Vagina (tissue), 2 donors: Measurements from ENCODE around the gene PCDHGB4. TPM values are rescaled to one million over a fixed set of nuclear protein-coding genes. Genes with fewer than 3 reads are reported as not detected.
A peak's percentile ranks its signal among the peaks of the same experiment; 100 is the strongest.
"Not testable (repeated sequence)": the region's sequence is repeated elsewhere in the genome, so short reads cannot be mapped to it uniquely, and the experiment has no call there.

Source experiments
- DNase-seq, 2 donors: peaks; one replicate each; pipeline ENCODE4 v3.0.0-alpha.2; 2017; ENCODE audit errors: extremely low spot score in 2 of 2
- H3K27ac ChIP-seq: fragments of 200-600 bp; sonication (generic); one replicate; pipeline ENCODE4 v1.5.1; 2019
- H3K27me3 ChIP-seq: fragments of 200-600 bp; sonication (generic); one replicate; pipeline ENCODE4 v1.5.1; 2019
- H3K36me3 ChIP-seq, 2 donors: fragments of 200-600 bp; sonication (generic); one replicate each; pipeline ENCODE4 v1.5.1; 2017 to 2019
- H3K4me1 ChIP-seq: fragments of 200-600 bp; sonication (generic); one replicate; pipeline ENCODE4 v1.5.1; 2019
- H3K4me3 ChIP-seq, 2 donors: fragments of 200-600 bp; sonication (generic); 1 replicate in 1 of 2; 2 replicates in 1 of 2; pipeline ENCODE4 v1.5.1; 2016 to 2019
- H3K9me3 ChIP-seq: fragments of 200-600 bp; sonication (generic); one replicate; pipeline ENCODE4 v1.5.1; 2019
- POLR2A ChIP-seq, 2 donors: fragments of 450-650 bp; IDR thresholded peaks; one replicate each; pipeline ENCODE4 v1.6.1; 2017; ENCODE audit warnings: antibody characterized with exemption in 2 of 2, mild to moderate bottlenecking in 2 of 2, moderate library complexity in 2 of 2
- POLR2AphosphoS5 ChIP-seq, 2 donors: sonication (generic); formaldehyde crosslinking; IDR thresholded peaks; one replicate each; pipeline ENCODE4 v1.9.0; 2017; ENCODE audit warnings: antibody characterized with exemption in 2 of 2, mild to moderate bottlenecking in 2 of 2, low read depth in 1 of 2; ENCODE audit not compliant: insufficient read depth in 1 of 2
- intact Hi-C: fragments of 100-400 bp; cut with DNase I; formaldehyde crosslinking; loops from one replicate; pipeline ENCODE4 v1.15.1; 2023
- total RNA-seq: library from RNA; depleted of rRNA; stranded (reverse); fragments of >200 nt; gene quantifications from one replicate; pipeline ENCODE4 v1.2.3, GENCODE V29; 2016
- TF ChIP-seq, protein P1 (sequence below), 3 experiments: fragments of 450-650 bp in 2 of 3; fragments of 200-600 bp in 1 of 3; sonication (generic) in 1 of 3; IDR thresholded peaks; one replicate each; pipeline ENCODE4 v1.5.1; 2017 to 2019; ENCODE audit warnings: antibody characterized with exemption in 3 of 3, mild to moderate bottlenecking in 2 of 3, moderate library complexity in 2 of 3

The PCDHGB4 gene
- total RNA-seq, 1 donor from 2014 or later, result 10.3 TPM

DNA sequence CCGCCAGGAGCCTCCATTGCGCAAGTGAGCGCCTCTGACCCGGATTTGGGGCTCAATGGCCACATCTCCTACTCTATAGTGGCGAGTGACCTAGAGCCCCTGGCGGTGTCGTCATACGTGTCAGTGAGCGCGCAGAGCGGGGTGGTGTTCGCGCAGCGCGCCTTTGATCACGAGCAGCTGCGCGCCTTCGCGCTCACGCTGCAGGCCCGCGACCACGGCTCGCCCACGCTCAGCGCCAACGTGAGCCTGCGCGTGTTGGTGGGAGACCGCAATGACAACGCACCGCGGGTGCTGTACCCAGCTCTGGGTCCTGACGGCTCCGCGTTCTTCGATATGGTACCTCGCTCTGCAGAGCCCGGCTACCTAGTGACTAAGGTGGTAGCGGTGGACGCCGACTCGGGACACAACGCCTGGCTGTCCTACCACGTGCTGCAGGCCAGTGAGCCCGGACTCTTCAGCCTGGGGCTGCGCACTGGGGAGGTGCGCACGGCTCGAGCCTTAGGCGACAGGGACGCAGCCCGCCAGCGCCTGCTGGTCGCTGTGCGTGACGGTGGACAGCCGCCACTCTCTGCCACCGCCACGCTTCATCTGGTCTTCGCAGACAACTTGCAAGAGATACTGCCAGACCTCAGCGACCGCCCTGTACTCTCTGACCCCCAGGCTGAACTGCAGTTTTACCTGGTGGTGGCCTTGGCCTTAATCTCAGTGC is 22.3 kb downstream of the PCDHGB4 start:
- no peak for TF ChIP-seq POLR2A (IDR thresholded peaks at IDR 0.05)
- TF ChIP-seq POLR2AphosphoS5 (IDR thresholded peaks at IDR 0.05; ENCODE audit: insufficient read depth in 1 of 2, low read depth in 1 of 2), result no peak
- TF ChIP-seq, protein P1, sequence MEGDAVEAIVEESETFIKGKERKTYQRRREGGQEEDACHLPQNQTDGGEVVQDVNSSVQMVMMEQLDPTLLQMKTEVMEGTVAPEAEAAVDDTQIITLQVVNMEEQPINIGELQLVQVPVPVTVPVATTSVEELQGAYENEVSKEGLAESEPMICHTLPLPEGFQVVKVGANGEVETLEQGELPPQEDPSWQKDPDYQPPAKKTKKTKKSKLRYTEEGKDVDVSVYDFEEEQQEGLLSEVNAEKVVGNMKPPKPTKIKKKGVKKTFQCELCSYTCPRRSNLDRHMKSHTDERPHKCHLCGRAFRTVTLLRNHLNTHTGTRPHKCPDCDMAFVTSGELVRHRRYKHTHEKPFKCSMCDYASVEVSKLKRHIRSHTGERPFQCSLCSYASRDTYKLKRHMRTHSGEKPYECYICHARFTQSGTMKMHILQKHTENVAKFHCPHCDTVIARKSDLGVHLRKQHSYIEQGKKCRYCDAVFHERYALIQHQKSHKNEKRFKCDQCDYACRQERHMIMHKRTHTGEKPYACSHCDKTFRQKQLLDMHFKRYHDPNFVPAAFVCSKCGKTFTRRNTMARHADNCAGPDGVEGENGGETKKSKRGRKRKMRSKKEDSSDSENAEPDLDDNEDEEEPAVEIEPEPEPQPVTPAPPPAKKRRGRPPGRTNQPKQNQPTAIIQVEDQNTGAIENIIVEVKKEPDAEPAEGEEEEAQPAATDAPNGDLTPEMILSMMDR (IDR thresholded peaks at IDR 0.05), result no peak
- intact Hi-C loops, result loop anchor here (10.0 kb wide), 2 partner anchors 115 to 155 kb away; no protein-coding TSS in a partner anchor
- Histone ChIP-seq H3K4me1 (no peaks in the 10 kb centered on the region), H3K27me3 (no peaks in the 10 kb centered on the region), H3K36me3 (peaks cover 0 to 6% of the 10 kb centered on the region in 2 donors), H3K27ac (no peak overlapping the region), H3K4me3 (no peak overlapping the region), H3K9me3 (peaks cover 87% of the 10 kb centered on the region)
- DNase-seq, result no peak

DNA sequence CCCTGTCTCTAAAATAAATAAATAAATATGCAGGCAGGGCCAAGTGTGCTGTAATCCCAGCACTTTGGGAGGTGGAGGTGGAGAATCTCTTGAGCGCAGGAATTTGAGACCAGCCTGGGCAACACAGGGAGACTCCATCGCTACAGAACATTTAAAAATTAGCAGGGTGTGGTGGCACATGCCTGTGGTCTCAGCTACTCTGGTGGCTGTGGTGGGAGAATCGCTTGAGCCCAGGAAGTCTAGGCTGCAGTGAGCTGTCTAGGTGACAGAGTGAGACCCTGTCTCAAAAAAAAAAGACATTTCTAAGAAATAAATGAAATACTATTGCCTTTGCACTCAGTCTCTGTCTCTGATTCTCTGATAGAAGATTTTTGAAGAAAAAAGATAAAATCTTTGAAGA is 24.1 kb downstream of the PCDHGB4 start:
- DNase-seq, result no peak
- no peak overlapping the region for H3K27ac ChIP-seq
- intact Hi-C loops, result loop anchor here (10.0 kb wide), 2 partner anchors 113 to 153 kb away; no protein-coding TSS in a partner anchor
- H3K36me3 ChIP-seq, result peaks cover 0 to 6% of the 10 kb centered on the region in 2 donors
- H3K27me3 ChIP-seq, result no peaks in the 10 kb centered on the region
- H3K4me1 ChIP-seq, result no peaks in the 10 kb centered on the region
- no peak overlapping the region for H3K4me3 ChIP-seq
- H3K9me3 ChIP-seq, result peaks cover 81% of the 10 kb centered on the region
- TF ChIP-seq, protein P1 (IDR thresholded peaks at IDR 0.05), result no peak
- TF ChIP-seq POLR2AphosphoS5 (IDR thresholded peaks at IDR 0.05; ENCODE audit: insufficient read depth in 1 of 2, low read depth in 1 of 2), result no peak
- no peak for TF ChIP-seq POLR2A (IDR thresholded peaks at IDR 0.05)

DNA sequence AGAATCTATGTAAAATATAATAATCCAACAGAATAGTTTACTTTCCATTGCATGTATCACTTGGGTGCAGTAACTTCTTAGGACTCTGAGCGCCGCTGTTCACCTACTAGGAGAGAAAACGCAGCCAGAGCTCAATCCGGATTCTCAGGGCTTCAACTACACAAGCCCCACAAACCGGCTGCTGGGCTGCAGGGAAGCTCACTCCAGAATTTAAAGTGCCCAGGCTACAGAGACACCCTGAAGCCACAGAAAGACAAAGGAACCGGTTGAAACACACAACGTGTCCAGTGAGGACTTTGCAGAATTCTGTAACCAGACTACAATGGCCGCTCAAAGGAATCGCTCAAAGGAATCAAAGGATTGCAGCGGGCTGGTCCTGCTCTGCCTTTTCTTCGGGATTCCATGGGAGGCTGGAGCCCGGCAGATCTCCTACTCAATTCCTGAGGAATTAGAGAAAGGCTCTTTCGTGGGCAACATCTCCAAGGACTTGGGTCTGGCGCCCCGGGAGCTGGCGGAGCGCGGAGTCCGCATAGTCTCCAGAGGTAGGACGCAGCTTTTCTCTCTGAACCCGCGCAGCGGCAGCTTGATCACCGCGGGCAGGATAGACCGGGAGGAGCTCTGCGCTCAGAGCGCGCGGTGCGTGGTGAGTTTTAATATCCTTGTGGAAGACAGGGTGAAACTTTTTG is 25.5 kb downstream of the PCDHGB4 start, which contains the start of gene PCDHGA10:
PCDHGA10 (plus strand) TSS at position 134 of the 686 bp plus-strand sequence; CDS start at position 323, 189 bp downstream.
- intact Hi-C loops, result loop anchor here (10.0 kb wide), 2 partner anchors 112 to 152 kb away; no protein-coding TSS in a partner anchor
- H3K4me3 ChIP-seq, result peak within 1 kb of the TSS; percentile 10 to 26
- no peak within 1 kb of the TSS for H3K27ac ChIP-seq
- peaks cover 0 to 6% of the 10 kb centered on the region in 2 donors for H3K36me3 ChIP-seq
- no peak for DNase-seq
- no peaks in the 10 kb centered on the region for H3K4me1 ChIP-seq
- TF ChIP-seq POLR2AphosphoS5 (IDR thresholded peaks at IDR 0.05; ENCODE audit: insufficient read depth in 1 of 2, low read depth in 1 of 2) (no peak), POLR2A (IDR thresholded peaks at IDR 0.05) (no peak)
- TF ChIP-seq, protein P1 (IDR thresholded peaks at IDR 0.05), result peak in 1 of 3 experiments; percentile 19
- H3K9me3 ChIP-seq, result peaks cover 76% of the 10 kb centered on the region
- no peaks in the 10 kb centered on the region for H3K27me3 ChIP-seq

DNA sequence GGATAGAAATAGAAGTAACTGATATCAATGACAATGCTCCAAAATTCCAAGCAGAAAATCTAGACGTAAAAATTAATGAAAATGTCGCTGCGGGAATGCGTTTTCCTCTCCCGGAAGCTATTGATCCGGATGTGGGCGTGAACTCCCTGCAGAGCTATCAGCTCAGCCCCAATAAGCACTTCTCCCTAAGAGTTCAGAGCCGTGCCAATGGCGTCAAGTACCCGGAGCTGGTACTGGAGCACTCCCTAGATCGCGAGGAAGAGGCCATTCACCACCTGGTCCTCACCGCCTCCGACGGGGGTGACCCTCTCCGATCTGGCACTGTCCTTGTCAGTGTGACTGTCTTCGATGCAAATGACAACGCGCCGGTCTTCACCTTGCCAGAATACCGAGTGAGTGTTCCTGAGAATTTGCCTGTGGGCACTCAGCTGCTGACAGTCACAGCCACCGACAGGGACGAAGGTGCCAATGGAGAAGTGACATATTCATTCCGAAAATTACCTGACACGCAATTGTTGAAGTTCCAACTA is 26.1 kb downstream of the PCDHGB4 start:
- DNase-seq, result no peak
- intact Hi-C loops, result loop anchor here (10.0 kb wide), 2 partner anchors 111 to 151 kb away; no protein-coding TSS in a partner anchor

DNA sequence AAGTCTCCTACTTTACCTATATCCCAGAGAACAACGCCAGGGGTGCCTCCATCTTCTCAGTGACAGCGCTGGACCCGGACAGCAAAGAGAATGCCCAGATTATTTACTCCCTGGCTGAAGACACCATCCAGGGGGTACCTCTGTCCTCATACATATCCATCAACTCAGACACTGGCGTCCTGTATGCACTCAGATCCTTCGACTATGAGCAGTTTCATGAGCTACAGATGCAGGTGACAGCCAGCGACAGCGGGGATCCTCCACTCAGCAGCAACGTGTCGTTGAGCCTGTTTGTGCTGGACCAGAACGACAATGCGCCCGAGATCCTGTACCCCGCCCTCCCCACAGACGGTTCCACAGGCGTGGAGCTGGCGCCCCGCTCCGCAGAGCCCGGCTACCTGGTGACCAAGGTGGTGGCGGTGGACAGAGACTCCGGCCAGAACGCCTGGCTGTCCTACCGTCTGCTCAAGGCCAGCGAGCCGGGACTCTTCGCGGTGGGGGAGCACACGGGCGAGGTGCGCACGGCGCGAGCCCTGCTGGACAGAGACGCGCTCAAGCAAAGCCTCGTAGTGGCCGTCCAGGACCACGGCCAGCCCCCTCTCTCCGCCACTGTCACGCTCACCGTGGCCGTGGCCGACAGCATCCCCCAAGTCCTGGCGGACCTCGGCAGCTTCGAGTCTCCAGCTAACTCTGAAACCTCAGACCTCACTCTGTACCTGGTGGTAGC is 27.2 kb downstream of the PCDHGB4 start:
- H3K9me3 ChIP-seq, result peaks cover 78% of the 10 kb centered on the region
- not testable (repeated sequence) for H3K36me3 ChIP-seq, H3K27ac ChIP-seq, H3K4me1 ChIP-seq, H3K27me3 ChIP-seq, DNase-seq, H3K4me3 ChIP-seq
- intact Hi-C loops, result loop anchor here (10.0 kb wide), 2 partner anchors 110 to 150 kb away; no protein-coding TSS in a partner anchor

More for the DNA sequence above, 26.1 kb downstream of the PCDHGB4 start:
- no peaks in the 10 kb centered on the region for H3K27me3 ChIP-seq
- H3K27ac ChIP-seq, result no peak overlapping the region
- peak overlapping the region; percentile 10 to 26 for H3K4me3 ChIP-seq
- H3K4me1 ChIP-seq, result no peaks in the 10 kb centered on the region
- peaks cover 78% of the 10 kb centered on the region for H3K9me3 ChIP-seq
- TF ChIP-seq, protein P1 (IDR thresholded peaks at IDR 0.05), result no peak
- no peak for TF ChIP-seq POLR2A (IDR thresholded peaks at IDR 0.05)
- TF ChIP-seq POLR2AphosphoS5 (IDR thresholded peaks at IDR 0.05; ENCODE audit: insufficient read depth in 1 of 2, low read depth in 1 of 2), result no peak
- peaks cover 0 to 6% of the 10 kb centered on the region in 2 donors for H3K36me3 ChIP-seq

DNA sequence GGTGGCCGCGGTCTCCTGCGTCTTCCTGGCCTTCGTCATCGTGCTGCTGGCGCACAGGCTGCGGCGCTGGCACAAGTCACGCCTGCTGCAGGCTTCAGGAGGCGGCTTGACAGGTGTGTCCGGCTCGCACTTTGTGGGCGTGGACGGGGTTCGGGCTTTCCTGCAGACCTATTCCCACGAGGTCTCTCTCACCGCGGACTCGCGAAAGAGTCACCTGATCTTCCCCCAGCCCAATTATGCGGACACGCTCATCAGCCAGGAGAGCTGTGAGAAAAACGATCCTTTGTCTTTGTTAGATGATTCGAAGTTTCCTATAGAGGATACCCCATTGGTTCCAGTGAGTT is 27.7 kb downstream of the PCDHGB4 start:
- H3K27ac ChIP-seq, DNase-seq, H3K36me3 ChIP-seq, H3K27me3 ChIP-seq, H3K4me1 ChIP-seq, H3K4me3 ChIP-seq: not testable (repeated sequence)
- H3K9me3 ChIP-seq, result peaks cover 78% of the 10 kb centered on the region
- intact Hi-C loops, result loop anchor here (10.0 kb wide), 2 partner anchors 110 to 150 kb away; no protein-coding TSS in a partner anchor
